Effector memory CD4-positive, alpha-beta T cell (primary cell): ENCODE measurements around the gene NPAS3.

ENCODE experiments used
- DNase-seq, 3 donors: peaks; one replicate each; pipeline ENCODE4 v3.0.0-alpha.2; 2020
- H3K27ac ChIP-seq: 2 replicates; pipeline ENCODE4 v1.7.0; 2013; ENCODE audit warnings: mild to moderate bottlenecking, low read length, moderate library complexity; ENCODE audit not compliant: insufficient read depth, poor library complexity, severe bottlenecking
- H3K27me3 ChIP-seq: replicated peaks from 2 replicates; pipeline ENCODE4 v1.7.0; 2013; ENCODE audit warnings: mild to moderate bottlenecking, low read length; ENCODE audit not compliant: insufficient read depth, control insufficient read depth, poor library complexity, severe bottlenecking
- H3K36me3 ChIP-seq: 2 replicates; pipeline ENCODE4 v1.7.0; 2013; ENCODE audit warnings: mild to moderate bottlenecking, low read length, moderate library complexity; ENCODE audit not compliant: control insufficient read depth, insufficient read depth
- H3K4me1 ChIP-seq: 2 replicates; pipeline ENCODE4 v1.7.0; 2013; ENCODE audit warnings: low read length, mild to moderate bottlenecking; ENCODE audit not compliant: control insufficient read depth, insufficient read depth, poor library complexity, severe bottlenecking
- H3K4me3 ChIP-seq: 2 replicates; pipeline ENCODE4 v1.7.0; 2013; ENCODE audit warnings: low read length, low read depth, mild to moderate bottlenecking; ENCODE audit not compliant: insufficient read depth, poor library complexity, severe bottlenecking
- H3K9me3 ChIP-seq: 2 replicates; pipeline ENCODE4 v1.7.0; 2013; ENCODE audit warnings: mild to moderate bottlenecking, low read length, moderate library complexity; ENCODE audit not compliant: control insufficient read depth

The NPAS3 gene

GRCh38 chr14:33188880-33189279, 250.2 kb downstream of the NPAS3 start:
- no peak for DNase-seq
- Histone ChIP-seq H3K27ac (no peak overlapping the region), H3K36me3 (no peaks in the 10 kb centered on the region), H3K27me3 (no peaks in the 10 kb centered on the region), H3K9me3 (no peaks in the 10 kb centered on the region), H3K4me1 (no peaks in the 10 kb centered on the region), H3K4me3 (no peak overlapping the region)

- H3K4me1 ChIP-seq = no peaks in the 10 kb centered on the region
- H3K4me3 ChIP-seq = no peak overlapping the region
- DNase-seq = no peak
- H3K27ac ChIP-seq = no peak overlapping the region
- no peaks in the 10 kb centered on the region for H3K27me3 ChIP-seq
- no peaks in the 10 kb centered on the region for H3K9me3 ChIP-seq
- no peaks in the 10 kb centered on the region for H3K36me3 ChIP-seq
These were observed 253.2 kb downstream of the NPAS3 start for GRCh38 chr14:33191855-33192254.

GRCh38 chr14:33194551-33194950, 255.9 kb downstream of the NPAS3 start:
- no peaks in the 10 kb centered on the region for H3K4me1 ChIP-seq
- no peak for DNase-seq
- H3K27me3 ChIP-seq = no peaks in the 10 kb centered on the region
- no peak overlapping the region for H3K27ac ChIP-seq
- no peaks in the 10 kb centered on the region for H3K36me3 ChIP-seq
- H3K9me3 ChIP-seq = no peaks in the 10 kb centered on the region
- no peak overlapping the region for H3K4me3 ChIP-seq

GRCh38 chr14:33198684-33199083, 260.0 kb downstream of the NPAS3 start:
- Histone ChIP-seq H3K27me3 (no peaks in the 10 kb centered on the region), H3K9me3 (no peaks in the 10 kb centered on the region), H3K4me3 (no peak overlapping the region), H3K36me3 (no peaks in the 10 kb centered on the region), H3K4me1 (no peaks in the 10 kb centered on the region), H3K27ac (no peak overlapping the region)
- no peak for DNase-seq

GRCh38 chr14:33201116-33201515, 262.4 kb downstream of the NPAS3 start:
- H3K4me1 ChIP-seq = no peaks in the 10 kb centered on the region

GRCh38 chr14:33206981-33207380, 268.3 kb downstream of the NPAS3 start:
- H3K36me3 ChIP-seq = no peaks in the 10 kb centered on the region
- no peaks in the 10 kb centered on the region for H3K4me1 ChIP-seq
- no peak for DNase-seq
- no peak overlapping the region for H3K4me3 ChIP-seq
- H3K27me3 ChIP-seq = no peaks in the 10 kb centered on the region
- no peaks in the 10 kb centered on the region for H3K9me3 ChIP-seq
- no peak overlapping the region for H3K27ac ChIP-seq

More at GRCh38 chr14:33201116-33201515, 262.4 kb downstream of the NPAS3 start:
- no peaks in the 10 kb centered on the region for H3K36me3 ChIP-seq
- H3K27ac ChIP-seq = no peak overlapping the region
- H3K27me3 ChIP-seq = no peaks in the 10 kb centered on the region
- H3K9me3 ChIP-seq = no peaks in the 10 kb centered on the region
- H3K4me3 ChIP-seq = no peak overlapping the region
- DNase-seq = no peak

- no peaks in the 10 kb centered on the region for H3K27me3 ChIP-seq
- H3K4me3 ChIP-seq = no peak overlapping the region
- no peaks in the 10 kb centered on the region for H3K4me1 ChIP-seq
- no peaks in the 10 kb centered on the region for H3K36me3 ChIP-seq
- no peak overlapping the region for H3K27ac ChIP-seq
- DNase-seq = no peak
- H3K9me3 ChIP-seq = no peaks in the 10 kb centered on the region
These were observed 268.9 kb downstream of the NPAS3 start for GRCh38 chr14:33207467-33208017.

GRCh38 chr14:33210311-33210710, 271.6 kb downstream of the NPAS3 start:
- no peak overlapping the region for H3K4me3 ChIP-seq
- no peak for DNase-seq
- no peak overlapping the region for H3K27ac ChIP-seq
- H3K27me3 ChIP-seq = no peaks in the 10 kb centered on the region
- no peaks in the 10 kb centered on the region for H3K4me1 ChIP-seq
- no peaks in the 10 kb centered on the region for H3K36me3 ChIP-seq
- no peaks in the 10 kb centered on the region for H3K9me3 ChIP-seq

- no peaks in the 10 kb centered on the region for H3K4me1 ChIP-seq
- H3K27ac ChIP-seq = no peak overlapping the region
- H3K27me3 ChIP-seq = no peaks in the 10 kb centered on the region
- no peaks in the 10 kb centered on the region for H3K36me3 ChIP-seq
- no peaks in the 10 kb centered on the region for H3K9me3 ChIP-seq
- DNase-seq = no peak
- no peak overlapping the region for H3K4me3 ChIP-seq
These were observed 279.3 kb downstream of the NPAS3 start for GRCh38 chr14:33218026-33218425.

GRCh38 chr14:33219957-33220356, 281.3 kb downstream of the NPAS3 start:
- no peaks in the 10 kb centered on the region for H3K9me3 ChIP-seq
- H3K27ac ChIP-seq = no peak overlapping the region
- H3K4me3 ChIP-seq = no peak overlapping the region
- no peaks in the 10 kb centered on the region for H3K27me3 ChIP-seq
- DNase-seq = no peak
- no peaks in the 10 kb centered on the region for H3K4me1 ChIP-seq
- H3K36me3 ChIP-seq = no peaks in the 10 kb centered on the region
